AG09319 (cell line): ENCODE measurements around the gene JPT1.

ENCODE experiments used
- DNase-seq: peaks from one replicate; pipeline ENCODE4 v3.0.0-alpha.2; 2010; ENCODE audit warnings: low read depth; ENCODE audit errors: extremely low read depth
- CTCF ChIP-seq: IDR thresholded peaks from 2 replicates; pipeline ENCODE4 v1.5.1; 2011; ENCODE audit warnings: low read depth, mild to moderate bottlenecking, inconsistent platforms, low read length, moderate library complexity

JPT1 gene

GRCh38 chr17:75087558-75088453 is 66.5 kb downstream of the JPT1 start, which contains the start of gene SLC16A5:
Gene SLC16A5 (plus strand): TSS chr17:75087954. CDS start chr17:75093637, 5,683 bp downstream.
- no peak for TF ChIP-seq CTCF
- DNase-seq: peak; percentile 56

- TF ChIP-seq CTCF: no peak
- DNase-seq: no peak
Observed at GRCh38 chr17:75087182-75087557, 67.1 kb downstream of the JPT1 start.

- no peak for DNase-seq
- TF ChIP-seq CTCF: no peak
Observed at GRCh38 chr17:75086496-75087181, 67.7 kb downstream of the JPT1 start.
